H1 (cell line): ENCODE results near the gene SNRNP200. TPM values are rescaled to one million over a fixed set of nuclear protein-coding genes. Genes with fewer than 3 reads are reported as not detected.

Experiments
- CTCF ChIA-PET: fragments of 300-600 bp; sonication (Branson Sonifier 250); formaldehyde crosslinking; loops from one replicate; lab custom pipeline; 2021; ENCODE audit not compliant: partially characterized antibody; lab: Charles Lee
- POLR2A ChIA-PET: fragments of 300-600 bp; sonication (Branson Sonifier 250); formaldehyde crosslinking; loops from one replicate; lab custom pipeline; 2021; ENCODE audit warnings: inconsistent platforms; ENCODE audit not compliant: partially characterized antibody; lab: Charles Lee
- DNase-seq, 2 experiments: peaks; one replicate each; pipeline versions ENCODE4 v3.0.0 to v3.0.0-alpha.2; 2010 to 2022; ENCODE audit warnings: low spot score in 2 of 2, low read depth in 1 of 2, mixed read lengths in 1 of 2
- FAIRE-seq: peaks from 2 replicates; lab custom pipeline; 2011; peaks lifted over from hg19 to GRCh38; lab: Jason Lieb, UNC
- H2AFZ ChIP-seq: 2 replicates; pipeline ENCODE4 v1.8.1; 2012; ENCODE audit warnings: low read length, inconsistent platforms
- H2AK5ac ChIP-seq: 2 replicates; pipeline ENCODE4 v1.6.1; 2013; ENCODE audit warnings: low read depth, low read length
- H2BK120ac ChIP-seq: replicated peaks from 2 replicates; pipeline ENCODE3; 2013; ENCODE audit warnings: low read depth, low read length, inconsistent platforms
- H2BK12ac ChIP-seq: 2 replicates; pipeline ENCODE4 v1.6.1; 2013; ENCODE audit warnings: low read depth, low read length
- H2BK15ac ChIP-seq: 2 replicates; pipeline ENCODE4 v1.6.1; 2013; ENCODE audit warnings: low read length
- H2BK20ac ChIP-seq: 2 replicates; pipeline ENCODE4 v1.6.1; 2013; ENCODE audit warnings: low read length
- H2BK5ac ChIP-seq: 2 replicates; pipeline ENCODE4 v1.6.1; 2013; ENCODE audit warnings: low read depth, low read length
- H3K14ac ChIP-seq: 2 replicates; pipeline ENCODE4 v1.6.1; 2013; ENCODE audit warnings: inconsistent platforms; ENCODE audit not compliant: insufficient read length
- H3K18ac ChIP-seq: 2 replicates; pipeline ENCODE4 v1.6.1; 2013; ENCODE audit warnings: low read length; ENCODE audit errors: extremely low read depth
- H3K23ac ChIP-seq: 2 replicates; pipeline ENCODE4 v1.6.1; 2013; ENCODE audit warnings: inconsistent platforms; ENCODE audit not compliant: insufficient read length
- H3K23me2 ChIP-seq: 2 replicates; pipeline ENCODE4 v1.6.1; 2013; ENCODE audit warnings: low read depth, low read length
- H3K27ac ChIP-seq: 2 replicates; pipeline ENCODE4 v1.6.1; 2011; ENCODE audit warnings: low read depth, low read length, inconsistent platforms
- H3K27me3 ChIP-seq, 4 experiments: replicated peaks in 1 of 4; 1 replicate in 1 of 4; 2 replicates in 3 of 4; pipeline versions ENCODE4 v1.6.1 to v1.8.1; 2011 to 2013; ENCODE audit warnings: low read length in 3 of 4, mild to moderate bottlenecking in 3 of 4, inconsistent platforms in 2 of 4, mixed read lengths in 2 of 4, moderate library complexity in 1 of 4; ENCODE audit not compliant: control insufficient read depth in 3 of 4, insufficient read depth in 3 of 4; ENCODE audit errors: extremely low read depth in 1 of 4
- H3K36me3 ChIP-seq, 4 experiments: 2 replicates each; pipeline versions ENCODE4 v1.6.1 to v1.8.1; 2011 to 2013; ENCODE audit warnings: mild to moderate bottlenecking in 4 of 4, low read length in 3 of 4, moderate library complexity in 2 of 4, control low read depth in 1 of 4, inconsistent platforms in 1 of 4; ENCODE audit not compliant: insufficient read depth in 4 of 4, control insufficient read depth in 2 of 4
- H3K4ac ChIP-seq: replicated peaks from 2 replicates; pipeline ENCODE3; 2013; ENCODE audit warnings: low read length, low read depth, mixed read lengths, inconsistent platforms; ENCODE audit not compliant: insufficient read length
- H3K4me1 ChIP-seq, 4 experiments: replicated peaks in 1 of 4; 1 replicate in 1 of 4; 2 replicates in 3 of 4; pipeline versions ENCODE4 v1.6.1 to v1.8.1; 2011 to 2013; ENCODE audit warnings: low read length in 3 of 4, inconsistent platforms in 2 of 4, mixed read lengths in 1 of 4; ENCODE audit not compliant: insufficient read depth in 4 of 4, control insufficient read depth in 3 of 4
- H3K4me2 ChIP-seq, 2 experiments: 2 replicates each; pipeline versions ENCODE4 v1.6.1 to v1.8.1; 2011 to 2013; ENCODE audit warnings: low read depth in 2 of 2, low read length in 2 of 2, control low read depth in 1 of 2, inconsistent platforms in 1 of 2, mild to moderate bottlenecking in 1 of 2; ENCODE audit not compliant: insufficient read depth in 1 of 2
- H3K4me3 ChIP-seq, 4 experiments: fragments of 200-600, 300-600 bp in 1 of 4; sonication (generic), shearing (Covaris generic), sonication (Bioruptor Twin) in 1 of 4; 2 replicates each; pipeline versions ENCODE4 v1.5.1 to v1.8.1; 2011 to 2016; ENCODE audit warnings: low read length in 4 of 4, low read depth in 3 of 4, control low read depth in 2 of 4, inconsistent platforms in 2 of 4, mild to moderate bottlenecking in 2 of 4, mixed read lengths in 1 of 4, moderate library complexity in 1 of 4; ENCODE audit not compliant: insufficient read depth in 2 of 4; ENCODE audit errors: extremely low read depth in 1 of 4
- H3K56ac ChIP-seq: replicated peaks from 2 replicates; pipeline ENCODE3; 2013; ENCODE audit warnings: low read depth, mild to moderate bottlenecking, mixed read lengths, low read length, inconsistent platforms; ENCODE audit not compliant: insufficient read length
- H3K79me1 ChIP-seq: 2 replicates; pipeline ENCODE4 v1.6.1; 2013; ENCODE audit warnings: low read depth, low read length, control low read depth
- H3K79me2 ChIP-seq, 2 experiments: 2 replicates each; pipeline versions ENCODE4 v1.6.1 to v1.8.1; 2012 to 2013; ENCODE audit warnings: low read length in 2 of 2, mild to moderate bottlenecking in 2 of 2, inconsistent platforms in 1 of 2; ENCODE audit not compliant: insufficient read depth in 2 of 2, control insufficient read depth in 1 of 2
- H3K9ac ChIP-seq, 4 experiments: replicated peaks in 1 of 4; 1 replicate in 1 of 4; 2 replicates in 3 of 4; pipeline versions ENCODE4 v1.6.1 to v1.8.1; 2011 to 2013; ENCODE audit warnings: low read depth in 3 of 4, low read length in 3 of 4, control low read depth in 2 of 4, mild to moderate bottlenecking in 2 of 4, moderate library complexity in 2 of 4, inconsistent platforms in 1 of 4; ENCODE audit errors: extremely low read depth in 1 of 4
- H3K9me3 ChIP-seq, 2 experiments: 2 replicates each; pipeline versions ENCODE4 v1.6.1 to v1.8.1; 2012 to 2013; ENCODE audit warnings: mild to moderate bottlenecking in 2 of 2, moderate library complexity in 2 of 2, control low read depth in 1 of 2, inconsistent platforms in 1 of 2, low read depth in 1 of 2, low read length in 1 of 2, mixed read lengths in 1 of 2; ENCODE audit not compliant: insufficient read depth in 2 of 2
- H4K20me1 ChIP-seq, 2 experiments: replicated peaks in 1 of 2; 2 replicates each; pipeline versions ENCODE3 to v1.8.1; 2011 to 2013; ENCODE audit warnings: inconsistent platforms in 2 of 2, low read length in 2 of 2, mild to moderate bottlenecking in 1 of 2; ENCODE audit not compliant: insufficient read depth in 2 of 2, control insufficient read depth in 1 of 2
- H4K5ac ChIP-seq: 2 replicates; pipeline ENCODE4 v1.6.1; 2013; ENCODE audit warnings: low read length, low read depth, mixed read lengths, inconsistent platforms; ENCODE audit not compliant: insufficient read length
- H4K8ac ChIP-seq: 2 replicates; pipeline ENCODE4 v1.8.0; 2013; ENCODE audit warnings: mild to moderate bottlenecking, moderate library complexity, low read length, inconsistent platforms; ENCODE audit not compliant: insufficient read depth; ENCODE audit errors: extremely low read depth
- H4K91ac ChIP-seq: replicated peaks from 2 replicates; pipeline ENCODE3; 2013; ENCODE audit warnings: low read length, mixed read lengths, inconsistent platforms; ENCODE audit not compliant: insufficient read length
- BCL11A ChIP-seq, 2 experiments: IDR thresholded peaks; one replicate each; pipeline ENCODE4 v1.6.1; 2011; ENCODE audit warnings: low read depth in 2 of 2, low read length in 2 of 2, mild to moderate bottlenecking in 2 of 2
- CBX8 ChIP-seq: fragments of 300-800, 300-1000 bp; sonication (generic); IDR thresholded peaks from 2 replicates; pipeline ENCODE4 v1.7.1; 2016; ENCODE audit warnings: low read depth, low read length, borderline replicate concordance
- CREB1 ChIP-seq: IDR thresholded peaks from 2 replicates; pipeline ENCODE4 v1.6.1; 2012; ENCODE audit warnings: inconsistent platforms
- EGR1 ChIP-seq: IDR thresholded peaks from 2 replicates; pipeline ENCODE4 v1.6.1; 2011; ENCODE audit warnings: low read depth, low read length, borderline replicate concordance
- HDAC2 ChIP-seq, 2 experiments: fragments of 300-600 bp in 1 of 2; sonication (generic) in 1 of 2; IDR thresholded peaks; 2 replicates each; pipeline ENCODE4 v1.6.1; 2011 to 2012; ENCODE audit warnings: low read depth in 2 of 2, low read length in 2 of 2, mild to moderate bottlenecking in 2 of 2, moderate library complexity in 2 of 2, borderline replicate concordance in 1 of 2, inconsistent platforms in 1 of 2
- KDM4A ChIP-seq: IDR thresholded peaks from one replicate; pipeline ENCODE4 v1.7.1; 2012; ENCODE audit warnings: low read depth, mild to moderate bottlenecking, moderate library complexity, low read length, inconsistent platforms; ENCODE audit not compliant: severe bottlenecking
- MAFK ChIP-seq: IDR thresholded peaks from 2 replicates; pipeline ENCODE4 v1.6.1; 2012; ENCODE audit warnings: low read depth, mild to moderate bottlenecking, improper control_type of control experiment, low read length
- RXRA ChIP-seq: IDR thresholded peaks from 2 replicates; pipeline ENCODE4 v1.6.1; 2011; ENCODE audit warnings: low read depth, mild to moderate bottlenecking, low read length, moderate library complexity; ENCODE audit not compliant: insufficient read depth
- SP4 ChIP-seq: IDR thresholded peaks from 2 replicates; pipeline ENCODE4 v1.6.1; 2012; ENCODE audit warnings: low read length, inconsistent platforms
- SUZ12 ChIP-seq: fragments of 200-600 bp; sonication (generic); IDR thresholded peaks from 2 replicates; pipeline ENCODE4 v1.6.1; 2012; ENCODE audit warnings: mild to moderate bottlenecking, inconsistent platforms, low read length, moderate library complexity, mixed read lengths
- USF2 ChIP-seq: IDR thresholded peaks from 2 replicates; pipeline ENCODE4 v1.6.1; 2011; ENCODE audit warnings: low read length, improper control_type of control experiment
- YY1 ChIP-seq: IDR thresholded peaks from 2 replicates; pipeline ENCODE4 v1.6.1; 2011; ENCODE audit warnings: low read depth, mild to moderate bottlenecking, low read length
- WGBS, 2 experiments: shearing (Covaris generic) in 1 of 2; methylation state at CpG; one replicate each; pipeline versions ENCODE4 v1.1.6 to v1.1.7; 2013 to 2015; ENCODE audit warnings: low lambda C conversion rate in 2 of 2, mixed read lengths in 2 of 2, inconsistent platforms in 1 of 2, low coverage in 1 of 2, missing lambda C conversion rate in 1 of 2; ENCODE audit not compliant: insufficient replicate concordance in 2 of 2, insufficient coverage in 1 of 2, insufficient read length in 1 of 2; ENCODE audit errors: extremely low coverage in 1 of 2, missing lambda C conversion rate in 1 of 2; 5-methylcytosine and 5-hydroxymethylcytosine counted together
- polyA plus RNA-seq, 7 experiments: library from polyadenylated mRNA; depleted of rRNA in 3 of 7; stranded (reverse) in 5 of 7; unstranded in 2 of 7; fragments of >200 nt in 5 of 7; fragments of 200-250 nt in 2 of 7; gene quantifications; 1 replicate in 5 of 7; 2 replicates in 1 of 7; 4 replicates in 1 of 7; pipeline versions ENCODE4 v1.2.1 to v1.2.3, GENCODE V29; 2011 to 2013; ENCODE audit warnings: missing spikeins in 2 of 7, mixed read lengths in 2 of 7
- total RNA-seq: library from RNA; stranded (reverse); fragmentation: NEBNext Ultra II Directional; extraction: Animal tissue kit (Norgen Biotek cat#: 25700); gene quantifications from 2 replicates; pipeline ENCODE4 v1.2.1, GENCODE V29; 2021

The SNRNP200 gene
- total and polyA plus RNA-seq, 2 of the 8 experiments (the other 6 are each of a cell fraction or from before 2014, with no cell fraction given), result 190 to 289 TPM

DNA sequence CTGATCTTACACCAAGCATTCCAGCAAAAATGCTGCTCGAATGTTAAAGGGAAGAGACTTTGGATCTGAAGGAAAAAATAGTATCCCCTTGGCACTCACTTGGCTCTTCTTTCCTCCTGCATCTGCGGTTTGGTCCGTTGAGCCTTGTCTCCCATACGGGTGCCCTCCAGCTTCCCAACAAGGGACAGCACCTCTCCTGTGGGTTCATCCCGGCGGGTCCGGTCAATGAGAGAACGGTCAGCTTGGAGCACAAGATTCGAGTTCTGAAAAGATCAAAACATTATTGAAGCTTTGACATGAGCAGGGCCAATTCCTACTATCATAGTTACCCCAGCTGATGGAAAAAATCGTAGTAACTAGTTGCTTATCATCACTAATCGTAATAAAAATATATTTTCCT lies 740 bp downstream of the SNRNP200 start:
- Histone ChIP-seq H2AFZ (no peak overlapping the region), H3K36me3 (peaks cover 22 to 39% (median 36%) of the 10 kb centered on the region in 4 experiments), H3K56ac (no peak overlapping the region), H3K9me3 (no peaks in the 10 kb centered on the region), H2BK20ac (no peak overlapping the region), H3K18ac (no peak overlapping the region), H3K9ac (peak overlapping the region; percentile 16 to 82 (median 64); a peak in 6 of 7 replicates), H3K23ac (no peak overlapping the region), H4K5ac (no peak overlapping the region), H2BK5ac (no peak overlapping the region), H3K27me3 (no peaks in the 10 kb centered on the region), H3K23me2 (no peaks in the 10 kb centered on the region), H3K4ac (no peak overlapping the region), H4K91ac (no peak overlapping the region), H3K4me2 (peak overlapping the region; percentile 66 to 96), H3K14ac (no peak overlapping the region), H2AK5ac (no peak overlapping the region), H4K20me1 (peaks cover 0 to 4% of the 10 kb centered on the region in 2 experiments), H3K27ac (0 out of 2 replicates have a peak overlapping the region, but pooled peaks have one; percentile 82), H3K4me3 (peak overlapping the region; percentile 79 to 98 (median 86)), H2BK12ac (no peak overlapping the region), H4K8ac (no peak overlapping the region), H3K79me2 (peaks cover 0 to 36% of the 10 kb centered on the region in 2 experiments; a peak in 2 of 4 replicates), H3K4me1 (peaks cover 0 to 13% (median 4%) of the 10 kb centered on the region in 4 experiments; a peak in 4 of 7 replicates), H2BK120ac (no peak overlapping the region), H3K79me1 (0 out of 2 replicates have a peak, but pooled peaks cover 3% of the 10 kb centered on the region), H2BK15ac (no peak overlapping the region)
- FAIRE-seq (no peak), DNase-seq (no peak)
- WGBS, 2 experiments, result 79% methylated on average over 11 of the region's 11 CpGs; no CpG with 5 or more reads in 1 of the 2 experiments
- ChIA-PET POLR2A (interaction anchor here (0.9 to 3.6 kb wide), 9 partner anchors 16 to 109 kb away, joined by 3 to 28 read pairs (median 4); partner anchors contain the start of gene NCAPH), CTCF (interaction anchor here (0.9 to 1.2 kb wide), 5 partner anchors 16 to 52 kb away, joined by 3 to 4 read pairs (median 3); partner anchors contain the start of gene NCAPH)
- TF ChIP-seq RXRA, result no peak
- TF ChIP-seq BCL11A (IDR thresholded peaks at IDR 0.05; ENCODE audit: low read depth in 2 of 2, low read length in 2 of 2), result no peak
- no peak for TF ChIP-seq KDM4A
- no peak for TF ChIP-seq YY1
- TF ChIP-seq MAFK, result no peak
- TF ChIP-seq CBX8, result no peak
- no peak for TF ChIP-seq SP4
- TF ChIP-seq HDAC2 (IDR thresholded peaks at IDR 0.05; ENCODE audit: borderline replicate concordance in 1 of 2, low read depth in 2 of 2, low read length in 2 of 2), result no peak
- TF ChIP-seq USF2, result no peak
- TF ChIP-seq SUZ12, result no peak
- TF ChIP-seq CREB1, result no peak
- no peak for TF ChIP-seq EGR1
